ENCODE results near the gene HSPB2. TPM values are rescaled to one million over a fixed set of nuclear protein-coding genes. Genes with fewer than 3 reads are reported as not detected.

HSPB2 gene
- not detected for total RNA-seq (ENCODE audit: unreplicated experiment)
- long read RNA-seq, result 0 reads

- TF ChIP-seq CTCF (IDR thresholded peaks at IDR 0.05; ENCODE audit: unreplicated experiment), result no peak
- Mint-ChIP-seq H3K4me3 (ENCODE audit: unreplicated experiment) (no peak within 1 kb of the TSS), H3K4me1 (ENCODE audit: unreplicated experiment) (peaks cover 14% of the 10 kb centered on the region), H3K36me3 (ENCODE audit: low read depth, unreplicated experiment) (no peaks in the 10 kb centered on the region), H3K27me3 (ENCODE audit: unreplicated experiment) (peaks cover 6% of the 10 kb centered on the region), H3K9me3 (ENCODE audit: unreplicated experiment) (no peaks in the 10 kb centered on the region), H3K27ac (ENCODE audit: unreplicated experiment) (no peak within 1 kb of the TSS)
- DNase-seq (ENCODE audit: low spot score), result no peak
Measured at GRCh38 chr11:111912535-111912934, at the start of gene HSPB2. Gene HSPB2 (plus strand): TSS chr11:111912734. CDS start chr11:111912830, 96 bp downstream.

GRCh38 chr11:111870113-111870512 is 42.4 kb upstream of the HSPB2 start:
- no peak for TF ChIP-seq CTCF (IDR thresholded peaks at IDR 0.05; ENCODE audit: unreplicated experiment)
- no peak for DNase-seq (ENCODE audit: low spot score)
- H3K27ac Mint-ChIP-seq (ENCODE audit: unreplicated experiment), result no peak overlapping the region
- H3K9me3 Mint-ChIP-seq (ENCODE audit: unreplicated experiment), result no peaks in the 10 kb centered on the region
- H3K36me3 Mint-ChIP-seq (ENCODE audit: low read depth, unreplicated experiment), result peaks cover 17% of the 10 kb centered on the region
- no peak overlapping the region for H3K4me3 Mint-ChIP-seq (ENCODE audit: unreplicated experiment)
- H3K4me1 Mint-ChIP-seq (ENCODE audit: unreplicated experiment), result peaks cover 5% of the 10 kb centered on the region
- peaks cover 2% of the 10 kb centered on the region for H3K27me3 Mint-ChIP-seq (ENCODE audit: unreplicated experiment)

- Mint-ChIP-seq H3K4me1 (ENCODE audit: unreplicated experiment) (peaks cover 5% of the 10 kb centered on the region), H3K27ac (ENCODE audit: unreplicated experiment) (no peak overlapping the region), H3K36me3 (ENCODE audit: low read depth, unreplicated experiment) (peaks cover 17% of the 10 kb centered on the region), H3K9me3 (ENCODE audit: unreplicated experiment) (no peaks in the 10 kb centered on the region), H3K27me3 (ENCODE audit: unreplicated experiment) (peaks cover 2% of the 10 kb centered on the region), H3K4me3 (ENCODE audit: unreplicated experiment) (peak overlapping the region; percentile 97)
- no peak for TF ChIP-seq CTCF (IDR thresholded peaks at IDR 0.05; ENCODE audit: unreplicated experiment)
- no peak for DNase-seq (ENCODE audit: low spot score)
Measured at GRCh38 chr11:111870522-111870885, 42.0 kb upstream of the HSPB2 start.

- Mint-ChIP-seq H3K9me3 (ENCODE audit: unreplicated experiment) (no peaks in the 10 kb centered on the region), H3K27me3 (ENCODE audit: unreplicated experiment) (peaks cover 2% of the 10 kb centered on the region), H3K27ac (ENCODE audit: unreplicated experiment) (peak within 1 kb of the TSS; percentile 53), H3K36me3 (ENCODE audit: low read depth, unreplicated experiment) (peaks cover 17% of the 10 kb centered on the region), H3K4me3 (ENCODE audit: unreplicated experiment) (peak within 1 kb of the TSS; percentile 97), H3K4me1 (ENCODE audit: unreplicated experiment) (peaks cover 5% of the 10 kb centered on the region)
- DNase-seq (ENCODE audit: low spot score), result peak; percentile 75
- TF ChIP-seq CTCF (IDR thresholded peaks at IDR 0.05; ENCODE audit: unreplicated experiment), result peak; percentile 38
Measured at GRCh38 chr11:111870886-111871692, 41.4 kb upstream of the HSPB2 start, which contains the start of gene ALG9. Gene ALG9 (minus strand): TSS chr11:111871581. CDS start chr11:111871482, 99 bp downstream.

GRCh38 chr11:111871693-111872161 is 40.8 kb upstream of the HSPB2 start:
- Mint-ChIP-seq H3K36me3 (ENCODE audit: low read depth, unreplicated experiment) (peaks cover 12% of the 10 kb centered on the region), H3K27ac (ENCODE audit: unreplicated experiment) (peak overlapping the region; percentile 53), H3K4me3 (ENCODE audit: unreplicated experiment) (peak overlapping the region; percentile 90), H3K4me1 (ENCODE audit: unreplicated experiment) (peaks cover 5% of the 10 kb centered on the region), H3K9me3 (ENCODE audit: unreplicated experiment) (no peaks in the 10 kb centered on the region), H3K27me3 (ENCODE audit: unreplicated experiment) (peaks cover 2% of the 10 kb centered on the region)
- DNase-seq (ENCODE audit: low spot score), result no peak
- TF ChIP-seq CTCF (IDR thresholded peaks at IDR 0.05; ENCODE audit: unreplicated experiment), result no peak

Data from endothelial cell (in vitro differentiated cells).